CD4-positive, alpha-beta T cell (primary cell): ENCODE results near the gene SUPT16H. TPM values are rescaled to one million over a fixed set of nuclear protein-coding genes. Genes with fewer than 3 reads are reported as not detected.

Source experiments
- ATAC-seq: fragments of 200-7000 bp; cut with Tn5 transposase; one replicate; pipeline ENCODE4 v1.10.0; 2022; ENCODE audit warnings: mild to moderate bottlenecking; ENCODE audit not compliant: poor library complexity
- CTCF ChIA-PET: fragments of 350-600 bp; sonication (Branson Sonifier 250); formaldehyde crosslinking; loops from one replicate; lab custom pipeline; 2021; ENCODE audit warnings: antibody characterized with exemption, inconsistent platforms; lab: Charles Lee
- POLR2A ChIA-PET: fragments of 350-600 bp; sonication (Branson Sonifier 250); formaldehyde crosslinking; loops from one replicate; lab custom pipeline; 2021; ENCODE audit warnings: antibody characterized with exemption, inconsistent platforms; lab: Charles Lee
- DNase-seq, 14 experiments: peaks; one replicate each; pipeline ENCODE4 v3.0.0-alpha.2; 2013 to 2020; ENCODE audit warnings: mixed read lengths in 2 of 14
- H3K27ac ChIP-seq, 2 donors: one replicate each; pipeline versions ENCODE4 v1.5.1 to v1.7.0; 2013; ENCODE audit warnings: low read length in 2 of 2, low read depth in 1 of 2, mild to moderate bottlenecking in 1 of 2
- H3K27me3 ChIP-seq, 2 experiments: 1 replicate in 1 of 2; 2 replicates in 1 of 2; pipeline versions ENCODE4 v1.6.1 to v1.7.0; 2013; ENCODE audit warnings: low read length in 2 of 2, control low read depth in 1 of 2, mild to moderate bottlenecking in 1 of 2, moderate library complexity in 1 of 2; ENCODE audit not compliant: insufficient read depth in 2 of 2, control insufficient read depth in 1 of 2
- H3K36me3 ChIP-seq: one replicate; pipeline ENCODE4 v1.6.1; 2013; ENCODE audit warnings: low read length, control low read depth; ENCODE audit not compliant: insufficient read depth
- H3K4me1 ChIP-seq: one replicate; pipeline ENCODE4 v1.6.1; 2013; ENCODE audit warnings: low read length, control low read depth; ENCODE audit not compliant: insufficient read depth
- H3K4me3 ChIP-seq: one replicate; pipeline ENCODE4 v1.5.1; 2013; ENCODE audit warnings: mild to moderate bottlenecking, low read length, moderate library complexity
- H3K9me3 ChIP-seq, 2 experiments: 1 replicate in 1 of 2; 2 replicates in 1 of 2; pipeline versions ENCODE4 v1.6.1 to v1.7.0; 2013; ENCODE audit warnings: low read length in 2 of 2, mild to moderate bottlenecking in 2 of 2, control low read depth in 1 of 2, moderate library complexity in 1 of 2; ENCODE audit not compliant: control insufficient read depth in 1 of 2, insufficient read depth in 1 of 2
- H3K27ac Mint-ChIP-seq: one replicate; pipeline ENCODE4 v1.8.0; 2020; ENCODE audit warnings: mixed read lengths
- H3K27me3 Mint-ChIP-seq: one replicate; pipeline ENCODE4 v1.8.0; 2021; ENCODE audit warnings: mixed read lengths
- H3K36me3 Mint-ChIP-seq: one replicate; pipeline ENCODE4 v1.8.0; 2021; ENCODE audit warnings: low read depth, mixed read lengths
- H3K4me1 Mint-ChIP-seq: one replicate; pipeline ENCODE4 v1.8.0; 2021; ENCODE audit warnings: low read depth, mixed read lengths
- H3K4me3 Mint-ChIP-seq: one replicate; pipeline ENCODE4 v1.8.0; 2020; ENCODE audit warnings: mild to moderate bottlenecking, mixed read lengths
- H3K9me3 Mint-ChIP-seq: one replicate; pipeline ENCODE4 v1.8.0; 2020; ENCODE audit warnings: mixed read lengths
- intact Hi-C, 2 experiments: fragments of 100-400 bp; cut with DNase I in 1 of 2; cut with micrococcal nuclease in 1 of 2; formaldehyde crosslinking; loops; one replicate each; pipeline versions ENCODE4 v1.15.1 to v1.9.0; 2023 to 2025; cut with DNase I, micrococcal nuclease
- total RNA-seq, 174 experiments: library from RNA in 2 of 174; stranded (reverse) in 2 of 174; gene quantifications; one replicate each; pipeline ENCODE4 v1.2.3 and lab custom pipeline; 2021 to 2026
- TF ChIP-seq, protein P1 (sequence below): fragments of 200-600 bp; IDR thresholded peaks from one replicate; pipeline ENCODE4 v1.8.0; 2022; ENCODE audit warnings: antibody characterized with exemption, mild to moderate bottlenecking

SUPT16H gene
- total RNA-seq, 2 experiments from 2014 or later, result 47.8 to 50.8 TPM

DNA sequence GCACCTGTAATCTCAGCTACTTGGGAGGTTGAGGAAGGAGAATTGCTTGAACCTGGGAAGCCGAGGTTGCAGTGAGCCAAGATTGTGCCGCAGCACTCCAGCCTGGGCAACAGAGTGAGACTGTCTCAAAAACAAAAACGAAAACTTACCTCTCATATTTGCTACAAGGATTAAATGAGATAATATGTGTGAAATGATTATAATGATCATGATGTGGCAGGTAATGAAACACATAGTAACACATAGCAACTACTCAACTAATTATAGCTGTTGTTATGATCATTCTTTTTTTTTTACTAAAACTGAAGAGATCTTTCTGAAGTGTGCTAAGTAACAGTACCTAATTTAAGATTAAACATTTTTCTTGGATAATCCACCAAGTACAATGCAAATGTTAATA is 73.9 kb downstream of the SUPT16H start:
- Histone ChIP-seq H3K9me3 (no peaks in the 10 kb centered on the region), H3K4me3 (no peak overlapping the region), H3K36me3 (no peaks in the 10 kb centered on the region), H3K4me1 (peaks cover 13% of the 10 kb centered on the region), H3K27ac (no peak overlapping the region), H3K27me3 (peaks cover 0 to 3% of the 10 kb centered on the region in 2 experiments)
- TF ChIP-seq, protein P1, sequence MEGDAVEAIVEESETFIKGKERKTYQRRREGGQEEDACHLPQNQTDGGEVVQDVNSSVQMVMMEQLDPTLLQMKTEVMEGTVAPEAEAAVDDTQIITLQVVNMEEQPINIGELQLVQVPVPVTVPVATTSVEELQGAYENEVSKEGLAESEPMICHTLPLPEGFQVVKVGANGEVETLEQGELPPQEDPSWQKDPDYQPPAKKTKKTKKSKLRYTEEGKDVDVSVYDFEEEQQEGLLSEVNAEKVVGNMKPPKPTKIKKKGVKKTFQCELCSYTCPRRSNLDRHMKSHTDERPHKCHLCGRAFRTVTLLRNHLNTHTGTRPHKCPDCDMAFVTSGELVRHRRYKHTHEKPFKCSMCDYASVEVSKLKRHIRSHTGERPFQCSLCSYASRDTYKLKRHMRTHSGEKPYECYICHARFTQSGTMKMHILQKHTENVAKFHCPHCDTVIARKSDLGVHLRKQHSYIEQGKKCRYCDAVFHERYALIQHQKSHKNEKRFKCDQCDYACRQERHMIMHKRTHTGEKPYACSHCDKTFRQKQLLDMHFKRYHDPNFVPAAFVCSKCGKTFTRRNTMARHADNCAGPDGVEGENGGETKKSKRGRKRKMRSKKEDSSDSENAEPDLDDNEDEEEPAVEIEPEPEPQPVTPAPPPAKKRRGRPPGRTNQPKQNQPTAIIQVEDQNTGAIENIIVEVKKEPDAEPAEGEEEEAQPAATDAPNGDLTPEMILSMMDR, result no peak
- ChIA-PET CTCF (interaction anchor here (2.0 kb wide), 1 partner anchor 8 kb away, joined by 5 read pairs; no protein-coding TSS in a partner anchor), POLR2A (interaction anchor here (1.3 kb wide), 1 partner anchor 45 kb away, joined by 3 read pairs; no protein-coding TSS in a partner anchor)
- no peak for ATAC-seq
- Mint-ChIP-seq H3K4me1 (peaks cover 24% of the 10 kb centered on the region), H3K27me3 (no peaks in the 10 kb centered on the region), H3K4me3 (no peak overlapping the region), H3K27ac (no peak overlapping the region), H3K36me3 (no peaks in the 10 kb centered on the region), H3K9me3 (no peaks in the 10 kb centered on the region)
- intact Hi-C loops, result loop anchor here (2.0 kb wide), 1 partner anchor 41 kb away; the partner anchor contains the start of gene HNRNPC (in 2 of the 2)
- no peak for DNase-seq

DNA sequence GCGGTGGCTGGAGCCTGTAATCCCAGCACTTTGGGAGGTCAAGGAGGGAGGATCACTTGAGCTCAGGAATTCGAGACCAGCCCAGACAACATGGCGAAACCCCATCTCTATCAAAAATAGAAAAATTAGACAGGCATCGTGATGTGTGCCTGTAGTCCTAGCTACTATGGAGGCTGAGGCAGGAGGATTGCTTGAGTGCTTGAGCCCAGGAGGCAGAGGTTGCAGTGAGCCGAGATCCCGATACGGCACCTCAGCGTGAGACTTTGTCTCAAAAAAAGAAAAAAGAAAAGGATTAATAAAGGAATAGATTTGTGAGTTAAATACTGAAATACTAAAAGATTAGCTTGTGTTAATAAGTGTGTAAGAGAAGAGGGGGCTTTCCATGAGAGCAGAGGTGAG is 74.6 kb downstream of the SUPT16H start:
- Mint-ChIP-seq H3K36me3 (no peaks in the 10 kb centered on the region), H3K4me3 (peak overlapping the region; percentile 66), H3K9me3 (no peaks in the 10 kb centered on the region), H3K27me3 (no peaks in the 10 kb centered on the region), H3K27ac (peak overlapping the region; percentile 52), H3K4me1 (peaks cover 24% of the 10 kb centered on the region)
- ChIA-PET CTCF (no interaction called here), POLR2A (interaction anchor here (0.7 to 1.0 kb wide), 3 partner anchors 41 to 202 kb away, joined by 4 to 5 read pairs (median 4); partner anchors contain the start of gene METTL3)
- Histone ChIP-seq H3K36me3 (no peaks in the 10 kb centered on the region), H3K27ac (peak overlapping the region in 1 of 2 donors; percentile 1), H3K9me3 (no peaks in the 10 kb centered on the region), H3K4me3 (peak overlapping the region; percentile 55), H3K4me1 (peaks cover 13% of the 10 kb centered on the region), H3K27me3 (peaks cover 0 to 3% of the 10 kb centered on the region in 2 experiments)
- no peak for DNase-seq
- TF ChIP-seq, protein P1, result no peak
- intact Hi-C loops, result loop anchor here (2.0 kb wide), 1 partner anchor 40 kb away; the partner anchor contains the start of gene HNRNPC (in 2 of the 2)
- ATAC-seq, result no peak

DNA sequence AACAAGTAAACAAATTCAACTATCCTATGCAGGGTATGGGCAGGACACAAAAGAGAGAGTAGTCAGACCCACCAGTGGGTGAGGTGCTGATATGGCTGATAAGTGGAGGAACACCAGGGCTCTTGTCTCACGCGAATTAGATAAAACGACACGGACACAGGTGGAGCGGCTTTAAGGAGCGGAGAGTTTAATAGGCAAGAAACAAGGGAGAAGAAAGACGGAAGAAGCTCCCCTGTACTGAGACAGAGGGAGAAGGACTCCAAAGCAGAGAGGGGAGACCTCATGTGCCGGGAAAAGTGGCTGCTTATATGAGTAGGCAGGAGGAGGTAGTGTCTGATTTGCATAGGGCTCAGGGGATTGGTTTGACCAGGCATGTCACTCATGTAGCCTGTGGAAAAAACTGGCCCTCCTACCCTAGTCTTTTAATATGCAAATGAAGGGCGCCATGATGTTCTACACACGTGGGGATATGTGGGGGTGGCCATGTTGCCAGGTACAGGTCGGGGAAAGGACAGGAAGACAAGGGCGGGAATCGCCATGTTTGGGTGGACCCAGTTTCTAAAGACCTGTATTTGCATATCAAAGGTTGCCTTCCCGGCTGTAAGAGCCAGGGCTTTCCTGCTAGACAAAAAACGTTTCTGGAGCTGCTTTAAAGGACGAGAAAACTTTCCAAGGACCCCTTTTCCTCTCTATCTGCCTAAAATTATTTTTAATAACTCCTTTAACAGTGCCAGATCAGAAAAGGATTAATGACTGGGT is 75.2 kb downstream of the SUPT16H start:
- CTCF ChIA-PET, result interaction anchor here (1.0 kb wide), 1 partner anchor 68 kb away, joined by 3 read pairs; no protein-coding TSS in a partner anchor
- peak; percentile 91 for ATAC-seq

More for the DNA sequence above, 75.2 kb downstream of the SUPT16H start:
- Mint-ChIP-seq H3K4me3 (peak overlapping the region; percentile 66), H3K4me1 (peaks cover 24% of the 10 kb centered on the region), H3K27ac (peak overlapping the region; percentile 52), H3K36me3 (no peaks in the 10 kb centered on the region), H3K9me3 (no peaks in the 10 kb centered on the region), H3K27me3 (no peaks in the 10 kb centered on the region)
- Histone ChIP-seq H3K27ac (peak overlapping the region; percentile 37 to 61), H3K27me3 (peaks cover 0 to 3% of the 10 kb centered on the region in 2 experiments), H3K4me1 (peaks cover 13% of the 10 kb centered on the region), H3K4me3 (peak overlapping the region; percentile 55), H3K9me3 (no peaks in the 10 kb centered on the region), H3K36me3 (no peaks in the 10 kb centered on the region)
- POLR2A ChIA-PET, result interaction anchor here (0.7 to 1.0 kb wide), 3 partner anchors 40 to 202 kb away, joined by 4 to 5 read pairs (median 4); partner anchors contain the start of gene METTL3
- TF ChIP-seq, protein P1, result no peak
- intact Hi-C loops, result loop anchor here (2.0 kb wide), 1 partner anchor 40 kb away; the partner anchor contains the start of gene HNRNPC (in 2 of the 2)
- peak; percentile 51 to 92 (median 66) for DNase-seq
